HG02884 (cell line): Measurements from ENCODE around the gene CCDC146.
A peak's percentile ranks its signal among the peaks of the same experiment; 100 is the strongest.
"Not testable (repeated sequence)": the region's sequence is repeated elsewhere in the genome, so short reads cannot be mapped to it uniquely, and the experiment has no call there.

Experiments used
- ATAC-seq: cut with Tn5 transposase; IDR thresholded peaks from one replicate; pipeline ENCODE4 v1.9.1; 2021; ENCODE audit warnings: mild to moderate bottlenecking, moderate library complexity; ENCODE audit not compliant: unreplicated experiment

CCDC146 gene

DNA sequence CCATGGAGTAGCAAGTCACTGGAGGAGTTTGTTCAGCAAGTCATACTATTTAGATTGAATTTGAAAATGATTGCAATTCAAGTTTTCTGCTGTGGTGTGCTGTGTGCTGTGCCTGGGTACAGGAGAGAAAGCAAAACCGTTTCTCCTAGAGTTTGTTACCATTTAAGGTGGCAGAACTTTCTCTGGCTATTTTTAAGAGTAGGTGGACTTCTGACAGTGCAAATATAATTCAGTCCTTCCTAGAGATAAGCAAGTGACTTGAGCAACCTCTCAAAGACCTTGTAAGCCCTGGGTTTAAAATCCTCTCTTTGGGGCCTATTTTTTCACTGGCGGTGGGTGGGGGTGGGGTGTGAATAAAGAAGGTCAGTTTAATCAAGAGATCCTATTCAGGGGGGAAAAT, 120.1 kb downstream of the CCDC146 start:
- no peak for ATAC-seq

DNA sequence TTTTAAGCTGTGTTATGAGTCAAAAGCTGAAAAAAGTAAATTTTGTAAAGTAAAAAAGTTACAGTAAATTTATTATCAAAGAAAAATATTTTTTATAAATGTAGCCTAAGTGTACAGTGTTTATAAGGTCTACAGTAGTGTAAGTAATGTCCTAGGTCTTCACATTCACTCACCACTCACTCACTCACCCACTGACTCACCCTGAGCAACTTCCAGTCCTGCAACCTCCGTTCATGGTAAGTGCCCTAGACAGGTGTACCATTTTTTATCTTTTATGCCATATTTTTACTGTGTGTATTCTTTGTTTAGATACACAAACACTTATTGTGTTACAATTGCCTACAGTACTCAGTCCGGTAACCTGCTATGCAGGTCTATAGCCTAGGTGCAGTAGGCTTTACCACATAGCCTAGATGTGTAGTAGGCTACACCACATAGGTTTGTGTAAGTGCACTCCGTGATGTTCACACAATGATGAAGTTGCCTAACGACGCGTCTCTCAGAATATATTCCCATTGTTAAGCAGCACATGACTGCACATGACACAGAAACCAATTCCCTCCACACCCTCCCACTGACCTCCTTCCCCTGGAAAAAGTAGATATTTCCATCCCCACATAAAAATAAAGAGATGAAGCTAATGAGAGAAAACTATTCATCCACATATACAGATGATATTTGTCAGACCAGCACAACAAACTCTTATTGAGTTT, 122.0 kb downstream of the CCDC146 start:
- no peak for ATAC-seq

DNA sequence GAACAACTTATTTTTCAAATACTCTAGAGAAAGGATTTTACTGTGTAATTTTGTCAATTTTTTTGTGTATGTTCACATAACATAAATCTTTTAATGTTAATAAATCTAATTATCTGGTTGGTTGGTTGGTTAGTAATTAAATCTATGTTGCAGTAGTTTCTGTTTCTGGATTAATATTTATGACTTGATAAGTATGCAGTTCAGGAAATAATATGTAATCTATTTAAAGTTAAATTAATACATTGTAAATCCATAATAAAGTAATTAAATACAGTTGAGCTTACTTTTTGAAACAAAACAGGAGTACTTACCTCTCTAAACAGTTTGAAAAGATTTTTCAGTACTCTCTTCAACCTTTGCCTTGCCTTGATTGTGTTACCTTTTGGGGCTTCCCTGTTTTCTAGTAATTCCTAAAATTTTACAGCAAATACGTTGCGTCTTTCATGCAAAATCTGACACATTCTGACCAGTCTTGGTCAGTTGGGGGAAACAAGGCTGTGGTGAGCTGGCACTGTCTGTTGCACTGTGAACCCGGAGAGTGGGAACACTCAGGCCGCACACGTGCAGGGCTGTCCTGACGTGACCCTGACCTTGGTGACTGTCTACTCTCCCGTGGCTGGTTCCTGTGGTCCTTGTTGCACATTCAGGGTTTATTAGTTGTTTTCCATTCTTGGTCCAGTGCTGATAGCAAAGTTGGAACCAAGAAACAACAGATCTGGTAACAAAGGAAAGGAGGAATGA, 122.8 kb downstream of the CCDC146 start:
- ATAC-seq = no peak

DNA sequence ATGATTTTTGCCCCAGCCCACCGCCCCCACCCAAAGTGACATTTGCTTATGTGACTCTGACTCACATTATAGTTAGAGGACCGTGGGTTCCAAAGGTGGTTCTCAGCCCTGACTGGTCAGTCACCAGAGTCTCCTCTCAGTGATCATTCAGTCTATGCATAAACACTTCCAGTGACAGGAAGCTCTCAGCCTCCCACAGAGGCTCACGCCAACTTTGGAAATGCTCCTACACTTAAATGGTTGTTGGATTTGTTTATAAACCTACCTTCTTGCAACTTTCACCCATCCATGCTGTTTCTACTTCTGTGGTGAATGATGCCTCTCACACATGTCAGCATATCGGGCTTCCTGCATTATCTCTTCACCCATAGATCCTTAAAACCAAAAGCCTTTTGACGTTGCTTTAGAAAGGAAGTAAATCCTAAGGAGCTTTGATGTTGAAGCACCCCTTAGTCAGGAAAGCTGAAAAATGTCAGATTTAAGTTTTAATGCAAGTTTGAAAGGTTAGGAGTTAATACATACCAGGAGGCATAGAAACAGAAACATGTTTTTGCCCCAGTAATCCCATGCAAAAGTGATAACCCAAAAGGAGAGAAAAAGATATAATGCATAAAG, 123.7 kb downstream of the CCDC146 start:
- ATAC-seq = no peak

DNA sequence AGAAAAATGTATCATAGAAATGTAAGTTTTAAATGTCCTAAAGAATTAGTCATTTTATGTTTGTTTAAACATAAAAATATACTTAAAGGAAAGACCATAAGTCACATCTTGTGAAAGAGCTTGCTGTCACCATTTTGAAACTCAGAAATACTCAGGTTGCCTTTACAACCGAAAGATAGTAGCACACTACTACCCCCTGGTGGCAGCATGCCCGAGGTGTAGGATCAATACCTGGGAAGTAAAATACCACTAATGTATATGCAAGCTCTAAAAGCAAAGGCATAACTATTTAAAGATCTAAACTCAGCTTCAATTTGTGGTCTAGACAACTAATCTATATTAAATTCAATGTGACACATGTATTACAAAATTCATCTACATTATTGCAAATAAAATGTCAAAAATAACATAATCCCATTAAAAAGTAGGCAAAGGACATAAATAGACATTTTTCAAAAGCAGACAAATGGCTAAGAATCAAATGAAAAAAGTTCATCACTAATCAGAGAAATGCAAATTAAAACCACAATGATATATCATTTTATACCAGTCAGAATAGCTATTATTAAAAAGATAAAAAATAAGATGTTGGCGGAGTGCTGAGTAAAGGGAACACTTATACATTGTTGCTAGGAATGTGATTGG, 124.9 kb downstream of the CCDC146 start:
- ATAC-seq = peak; percentile 75

DNA sequence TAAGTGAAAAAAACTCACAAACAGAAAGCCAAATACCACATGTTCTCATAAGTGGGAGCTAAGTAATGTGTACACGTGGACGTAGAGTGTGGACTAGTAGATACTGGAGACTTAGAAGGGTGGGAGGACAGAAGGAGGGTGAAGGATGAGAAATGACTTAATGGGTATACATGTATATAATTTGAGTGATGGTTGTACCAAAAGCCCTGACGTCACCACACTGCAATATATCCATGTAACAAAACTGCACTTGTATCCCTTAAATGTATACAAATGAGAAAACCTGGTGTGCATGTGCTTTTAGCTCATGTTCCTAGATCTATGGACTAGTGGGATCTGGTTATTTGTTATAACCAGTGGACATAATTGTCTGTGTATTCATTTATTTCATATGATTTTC, 125.7 kb downstream of the CCDC146 start:
- ATAC-seq = no peak

DNA sequence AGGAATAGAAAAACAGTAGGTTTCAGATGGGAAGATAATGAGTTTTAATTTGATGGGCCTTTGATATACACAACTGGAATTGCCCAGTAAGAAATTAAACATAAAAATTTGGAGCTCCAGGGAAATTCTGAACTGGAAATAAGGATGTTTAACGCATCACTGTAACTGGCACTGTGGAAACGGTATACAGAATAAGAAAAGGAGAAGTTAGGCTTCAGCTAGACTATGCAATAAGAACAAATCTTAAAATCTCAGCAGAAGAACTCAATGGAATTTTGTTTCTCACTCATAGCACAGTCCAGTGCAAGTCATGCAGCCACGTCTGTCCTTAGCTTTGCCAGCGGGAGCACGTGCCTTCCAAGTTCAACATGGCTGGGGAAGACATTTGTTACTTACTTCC, 130.1 kb downstream of the CCDC146 start:
- ATAC-seq = no peak

DNA sequence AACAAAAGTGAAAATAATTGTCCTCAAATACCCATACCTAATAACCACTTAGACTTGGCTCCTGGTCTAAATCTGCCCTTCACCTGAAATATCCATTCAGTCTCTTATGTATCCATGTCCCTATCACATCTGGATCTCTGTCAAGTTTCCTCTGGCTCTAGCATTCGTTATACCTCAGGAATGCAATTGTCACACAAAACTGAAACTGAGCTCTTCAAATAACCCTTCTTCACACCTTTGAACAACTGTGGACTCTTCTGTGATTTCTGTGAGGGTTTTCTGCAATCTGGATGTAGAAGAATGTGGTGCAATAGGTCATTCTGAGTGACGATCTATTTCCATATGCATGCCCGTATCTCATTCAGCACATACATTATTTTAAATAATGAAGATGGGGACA, 130.7 kb downstream of the CCDC146 start:
- no peak for ATAC-seq

DNA sequence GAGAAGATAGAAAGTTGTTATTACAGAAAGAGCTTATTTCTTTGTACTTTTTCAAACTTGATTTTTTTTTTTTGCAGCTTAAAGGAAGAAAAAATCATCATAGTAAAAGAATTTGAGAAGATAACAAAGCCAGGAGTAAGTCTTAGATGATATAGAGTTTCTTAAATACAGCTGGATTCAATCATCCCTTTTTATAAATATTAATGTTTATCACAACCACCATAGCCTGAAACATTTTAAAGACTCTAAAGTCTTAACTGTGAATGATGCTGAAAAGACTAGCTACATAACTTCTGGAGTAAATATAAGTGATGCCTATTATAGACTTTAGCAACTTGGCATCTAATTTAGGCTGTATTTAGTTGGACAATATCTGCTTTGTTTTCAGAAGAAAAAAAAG, 132.0 kb downstream of the CCDC146 start:
- no peak for ATAC-seq

DNA sequence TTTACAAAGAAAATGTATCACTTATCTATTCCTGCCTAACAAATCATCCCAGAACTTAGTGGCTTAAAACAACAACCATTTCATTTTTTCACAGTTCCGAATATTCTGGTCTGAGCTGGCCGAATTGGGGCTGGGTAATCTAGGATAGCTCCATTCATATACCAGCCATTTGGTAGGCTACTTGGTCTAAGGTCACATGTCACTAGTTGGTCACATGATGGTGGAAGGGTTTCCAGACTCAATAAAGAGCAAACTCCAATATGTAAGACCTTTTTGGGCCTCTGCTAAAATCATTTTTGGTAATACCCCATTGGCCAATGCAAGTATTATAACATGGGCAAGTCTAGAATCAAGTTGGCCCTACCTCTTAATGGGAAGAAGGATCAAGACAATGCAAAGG, 132.5 kb downstream of the CCDC146 start:
- ATAC-seq = no peak

DNA sequence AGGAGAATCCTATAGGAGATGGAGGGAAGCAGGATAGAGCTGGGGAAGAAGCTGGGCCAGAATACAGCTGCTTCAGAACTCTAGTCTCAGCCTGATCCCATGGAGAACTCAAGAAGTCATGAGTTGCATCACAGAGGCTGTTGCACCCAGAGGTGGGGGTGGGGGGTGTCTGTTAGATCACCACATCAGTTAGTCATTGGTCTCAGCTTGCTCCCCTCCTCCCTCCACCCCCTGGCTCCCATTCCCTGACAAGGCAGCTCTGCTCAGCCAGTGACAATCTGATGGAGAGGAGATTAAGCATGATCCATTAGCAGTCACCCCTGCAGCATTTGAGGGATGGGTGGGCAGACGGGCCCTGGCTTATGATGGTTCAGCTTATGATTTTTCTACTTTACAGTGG, 135.6 kb downstream of the CCDC146 start:
- ATAC-seq = no peak

DNA sequence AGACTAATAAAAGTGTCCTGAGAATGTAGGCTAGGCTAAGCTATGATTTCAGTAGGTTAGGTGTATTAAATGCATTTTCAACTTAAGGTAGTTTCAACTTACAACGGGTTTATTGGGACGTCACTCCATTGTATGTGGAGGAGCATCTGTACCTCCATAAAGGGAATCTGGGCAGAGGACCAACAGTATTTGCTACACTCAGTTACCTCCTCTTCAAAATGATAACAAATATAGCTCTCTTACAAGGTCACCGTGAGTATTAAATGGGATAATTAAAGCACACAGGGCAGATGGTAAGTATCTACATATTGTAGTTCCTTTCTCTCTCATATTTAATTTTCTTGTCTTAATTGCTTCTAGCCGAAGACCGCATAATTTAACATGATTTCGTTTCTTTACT, 136.2 kb downstream of the CCDC146 start:
- no peak for ATAC-seq

DNA sequence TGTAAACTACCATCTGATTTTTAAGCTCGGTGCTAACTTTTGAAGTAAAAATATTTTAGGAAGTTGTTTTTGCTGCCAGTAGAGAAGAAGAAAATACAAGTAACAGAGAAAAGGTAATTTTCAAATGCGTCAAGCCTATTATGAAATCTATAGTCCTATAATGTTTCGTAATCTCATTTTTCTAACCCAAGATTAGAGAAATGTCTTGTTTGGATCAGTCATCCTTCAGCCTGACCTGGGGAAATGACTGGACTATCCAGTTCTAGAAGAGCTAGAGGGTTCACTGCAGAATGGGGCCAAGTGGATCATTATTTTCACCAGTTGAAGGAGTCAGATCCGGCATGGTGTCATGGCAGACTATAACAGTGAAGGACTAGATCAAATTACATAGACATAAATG, 139.9 kb downstream of the CCDC146 start:
- ATAC-seq = no peak

DNA sequence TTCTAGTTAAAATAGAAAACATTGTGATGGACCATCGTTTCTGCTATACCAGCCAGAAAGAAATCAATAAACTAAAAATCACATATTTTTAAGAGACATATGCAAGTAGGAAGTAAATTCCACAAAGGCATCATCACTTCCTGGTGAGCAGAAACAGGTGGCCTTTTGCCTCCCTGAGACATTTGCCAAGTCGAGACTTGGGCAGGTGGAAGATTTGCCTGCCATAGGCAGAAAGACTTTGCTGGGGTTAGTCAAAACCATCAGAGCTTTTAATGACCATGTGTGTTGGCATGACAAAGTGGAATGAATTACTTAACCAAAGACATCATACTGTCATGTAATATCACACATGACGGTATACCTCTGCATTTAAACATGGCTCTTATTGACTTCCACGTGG, 143.3 kb downstream of the CCDC146 start:
- ATAC-seq = no peak

DNA sequence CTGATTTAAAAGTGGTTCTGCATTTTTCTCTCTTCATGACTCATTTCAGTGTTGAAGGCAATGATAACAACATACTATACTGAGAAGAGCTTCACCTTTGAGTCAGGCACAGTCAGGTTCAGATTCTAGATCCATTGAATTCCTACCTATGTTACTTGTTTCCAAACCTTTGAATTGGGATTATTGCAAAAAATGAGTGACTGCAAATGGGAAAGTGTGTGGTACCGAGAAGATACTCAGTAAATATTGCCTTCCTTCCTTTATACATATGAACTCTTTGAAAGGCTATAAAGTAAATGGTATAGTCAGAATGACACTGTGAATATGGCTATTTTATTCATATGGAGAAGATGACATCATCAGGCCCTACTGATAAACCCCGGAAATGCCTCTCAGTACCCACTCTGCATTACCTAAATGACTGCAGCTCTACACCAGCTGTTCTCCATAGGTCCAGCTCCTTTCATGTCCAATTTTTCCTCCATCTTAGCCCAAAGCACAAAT, 143.9 kb downstream of the CCDC146 start:
- ATAC-seq = peak; percentile 95

DNA sequence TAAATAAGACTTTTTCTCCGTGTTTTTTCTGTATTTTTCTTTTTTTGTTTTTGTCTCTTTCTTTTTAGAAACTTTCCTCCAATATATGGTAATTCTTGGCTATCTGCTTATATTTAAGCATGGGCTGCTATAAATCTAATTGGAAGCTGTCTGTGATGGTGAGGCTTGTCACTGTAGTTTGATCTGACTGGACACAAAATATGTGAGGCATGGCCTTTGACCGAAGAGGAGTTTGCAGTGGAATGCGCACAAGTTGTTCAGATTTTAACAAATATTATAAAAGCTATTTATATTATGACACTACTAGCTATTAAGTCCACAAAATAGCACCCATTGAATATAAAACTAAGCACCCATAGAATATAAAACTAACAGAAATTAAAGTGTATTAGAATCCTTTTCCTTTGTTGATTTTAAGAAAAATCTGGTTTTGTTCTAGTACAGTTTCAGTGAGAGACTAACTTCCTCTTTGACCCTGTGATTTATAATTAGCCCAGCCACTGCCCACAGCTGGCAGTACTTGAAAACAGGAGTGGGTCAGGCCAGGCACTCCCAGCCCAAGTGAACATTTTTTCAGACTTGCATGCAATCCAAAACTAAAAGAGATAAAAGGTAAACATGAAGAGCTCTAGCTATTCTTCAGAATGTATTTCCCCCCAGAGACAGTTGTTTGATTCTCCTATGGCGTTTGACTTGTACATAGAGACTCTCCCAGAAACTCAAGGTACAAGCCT, 147.1 kb downstream of the CCDC146 start:
- no peak for ATAC-seq

DNA sequence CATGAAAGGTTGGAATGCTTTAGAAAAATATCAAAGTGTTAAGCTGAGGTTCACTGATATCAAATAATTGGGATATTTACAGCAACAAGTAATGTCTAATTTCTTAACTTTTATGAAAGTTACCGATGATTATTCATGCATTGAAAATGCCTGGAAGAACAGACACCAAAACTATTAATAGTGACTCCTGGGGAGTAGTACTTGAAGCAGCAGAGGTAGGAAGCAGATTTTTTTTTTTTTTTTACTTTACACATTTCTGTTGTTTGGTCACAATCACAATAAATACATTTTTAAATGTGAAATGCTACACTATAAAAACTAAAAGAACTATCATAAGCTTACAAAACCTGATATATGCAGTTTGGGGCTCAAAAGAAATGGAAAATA, 147.7 kb downstream of the CCDC146 start:
- ATAC-seq = no peak

DNA sequence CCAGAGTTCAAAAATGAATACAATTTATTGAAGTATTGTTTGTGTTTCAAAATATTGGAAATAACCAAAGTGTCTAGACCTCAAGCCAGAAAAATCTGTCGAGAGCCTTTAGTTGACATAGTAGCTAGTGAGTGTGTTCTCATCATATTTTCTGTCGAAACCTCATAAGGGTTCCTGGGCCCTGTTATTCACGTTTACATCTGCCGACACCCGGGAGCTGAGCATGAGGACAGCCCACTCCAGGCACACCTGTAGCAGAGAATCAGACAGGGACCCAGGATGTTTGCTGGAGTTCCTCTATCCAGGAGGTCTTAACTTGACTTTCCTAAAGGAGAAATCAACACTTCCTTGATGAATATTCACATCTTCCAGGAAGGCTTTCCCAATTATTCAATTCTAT, 149.4 kb downstream of the CCDC146 start:
- no peak for ATAC-seq

DNA sequence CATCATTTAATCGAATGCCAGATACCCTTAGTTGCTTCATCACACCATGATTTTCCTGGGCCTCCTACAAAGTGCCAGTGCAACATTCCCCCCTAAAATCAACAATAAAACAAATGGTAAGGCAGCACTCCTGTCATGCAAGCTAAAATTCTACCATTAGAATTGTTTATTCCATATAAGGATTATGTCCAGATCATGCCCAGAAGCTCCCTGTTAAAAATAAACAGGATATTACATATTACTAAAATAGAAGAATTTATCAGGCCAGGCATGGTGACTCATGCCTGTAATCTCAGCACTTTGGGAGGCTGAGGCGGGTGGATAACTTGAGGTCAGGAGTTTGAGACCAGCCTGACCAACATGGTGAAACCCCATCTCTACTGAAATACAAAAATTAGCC, 153.2 kb downstream of the CCDC146 start:
- not testable (repeated sequence) for ATAC-seq

DNA sequence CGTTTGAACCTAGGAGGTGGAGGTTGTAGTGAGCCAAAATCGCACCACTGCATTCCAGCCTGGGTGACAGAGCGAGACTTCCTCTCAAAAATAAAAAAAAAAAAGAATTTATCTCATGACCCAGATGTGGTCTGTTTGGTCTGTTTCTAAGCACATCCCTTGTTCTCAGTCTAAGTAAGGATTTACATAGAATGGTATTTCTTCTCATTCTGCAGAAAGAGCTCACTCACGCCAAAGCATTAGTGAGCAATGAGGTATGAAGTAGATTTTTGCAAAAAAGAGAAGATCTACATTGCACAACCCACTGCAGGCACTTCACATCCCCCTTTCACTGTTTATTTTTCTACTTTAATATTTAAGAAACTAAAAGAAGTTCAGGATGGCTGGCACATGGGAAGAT, 153.7 kb downstream of the CCDC146 start:
- ATAC-seq = no peak
